ENCODE data around the gene LRRC56. TPM values are rescaled to one million over a fixed set of nuclear protein-coding genes. Genes with fewer than 3 reads are reported as not detected.
A peak's percentile ranks its signal among the peaks of the same experiment; 100 is the strongest.

LRRC56 gene
- total and polyA plus RNA-seq, 2 donors (not counting 1 experiment from before 2014, with no cell fraction given) = 11.8 to 15.8 TPM

DNA sequence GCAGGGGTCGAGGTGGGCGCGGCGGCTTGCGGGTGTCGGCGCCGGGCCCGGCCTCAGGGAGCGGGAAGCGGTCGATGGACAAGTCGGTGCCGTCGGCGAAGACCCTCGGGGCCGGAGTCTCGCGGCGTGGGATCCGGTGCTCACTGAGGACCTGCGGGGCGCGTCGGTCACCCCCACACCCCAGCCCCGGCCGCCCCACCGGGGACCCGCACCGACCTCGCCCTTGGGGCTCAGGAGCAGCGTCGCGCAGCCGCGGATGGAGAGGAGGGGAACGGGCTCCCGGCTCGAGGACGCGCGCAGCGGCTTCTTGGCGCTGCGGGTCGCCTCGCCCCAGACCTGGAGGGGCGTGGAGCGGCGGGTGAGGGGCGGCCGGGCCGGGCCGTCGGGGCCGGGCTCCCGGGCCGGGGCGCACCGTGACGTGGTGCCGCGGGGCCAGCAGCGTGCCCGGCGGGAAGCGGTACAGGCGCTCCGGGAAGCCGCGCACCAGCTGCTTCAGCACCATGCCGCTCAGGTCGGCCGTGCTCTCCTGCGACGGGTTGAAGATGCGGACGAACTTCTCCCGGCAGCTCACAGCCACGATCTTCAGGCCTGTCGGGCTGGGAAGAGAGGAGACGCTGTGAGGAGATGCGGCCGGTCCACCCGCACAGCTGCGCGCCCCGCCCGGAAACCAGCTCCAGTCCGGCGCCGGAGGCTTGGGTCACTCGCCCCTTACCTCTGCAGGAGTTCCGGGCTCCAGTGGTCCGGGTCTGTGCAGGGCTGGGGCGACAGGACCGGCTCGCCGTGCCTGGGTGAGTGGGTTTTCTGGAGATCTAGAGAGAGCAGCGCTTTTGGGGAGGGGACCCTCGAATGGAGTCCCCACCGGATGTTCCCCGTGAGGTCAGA, 18.7 kb downstream of the LRRC56 start:
- Histone ChIP-seq H3K4me1 (ENCODE audit: control insufficient read depth in 2 of 2, insufficient read depth in 2 of 2, low read length in 2 of 2) (peaks cover 17 to 29% of the 10 kb centered on the region in 2 donors), H3K79me2 (ENCODE audit: control insufficient read depth, insufficient read depth, low read length) (no peaks in the 10 kb centered on the region), H2AFZ (ENCODE audit: insufficient read depth, low read depth, low read length, poor library complexity, severe bottlenecking) (peak overlapping the region; percentile 62), H4K20me1 (ENCODE audit: control insufficient read depth, insufficient read depth, low read length, poor library complexity, severe bottlenecking) (peaks cover 11% of the 10 kb centered on the region), H3K4me2 (replicated peaks; ENCODE audit: low read depth, low read length, poor library complexity, severe bottlenecking) (peak overlapping the region; percentile 96), H3K27ac (ENCODE audit: low read length in 2 of 2) (no peak overlapping the region), H3K4me3 (ENCODE audit: control extremely low read depth in 1 of 5, extremely low read depth in 1 of 5, insufficient read depth in 1 of 5, low read depth in 2 of 5, low read length in 4 of 5) (peak overlapping the region in 3 of 5 experiments; percentile 48 to 62 (median 56)), H3K36me3 (replicated peaks in 1 of 2; ENCODE audit: control extremely low read depth in 1 of 2, control insufficient read depth in 1 of 2, extremely low read depth in 1 of 2, insufficient read depth in 2 of 2, low read length in 1 of 2) (no peaks in the 10 kb centered on the region), H3K27me3 (replicated peaks in 1 of 4; ENCODE audit: control extremely low read depth in 1 of 4, control insufficient read depth in 3 of 4, insufficient read depth in 4 of 4, low read length in 3 of 4) (peaks cover 0 to 12% (median 3%) of the 10 kb centered on the region in 4 experiments), H3K9ac (ENCODE audit: low read length) (peak overlapping the region; percentile 64), H3K9me3 (ENCODE audit: control extremely low read depth in 1 of 3, control insufficient read depth in 2 of 3, insufficient read depth in 1 of 3, low read length in 2 of 3) (no peaks in the 10 kb centered on the region)
- intact Hi-C loops (cut with micrococcal nuclease) = loop anchor here (1.0 kb wide), 2 partner anchors 167 to 172 kb away; no protein-coding TSS in a partner anchor
- DNase-seq = peak; percentile 62
- WGBS (ENCODE audit: insufficient coverage) = 3% methylated on average over 100 of the region's 104 CpGs
- ChIA-PET POLR2A (interaction anchor here (0.6 to 2.4 kb wide), 5 partner anchors 20 to 1077 kb away, joined by 3 to 18 read pairs (median 5); partner anchors contain the start of genes HRAS and PHRF1), CTCF (interaction anchor here (0.5 to 5.1 kb wide), 9 partner anchors 11 to 209 kb away, joined by 3 to 52 read pairs (median 6); partner anchors contain the start of genes IRF7 and SCT)
- no peak for ATAC-seq (ENCODE audit: low read depth)
- Mint-ChIP-seq H3K4me1 (peaks cover 18% of the 10 kb centered on the region), H3K9me3 (ENCODE audit: insufficient read depth) (no peaks in the 10 kb centered on the region), H3K27me3 (no peaks in the 10 kb centered on the region), H3K4me3 (peak overlapping the region; percentile 64), H3K27ac (peak overlapping the region; percentile 32)
- TF ChIP-seq EZH2 (IDR thresholded peaks at IDR 0.05; ENCODE audit: borderline replicate concordance, insufficient read depth, low read depth, low read length, poor library complexity, severe bottlenecking) = no peak
- TF ChIP-seq, protein P1, sequence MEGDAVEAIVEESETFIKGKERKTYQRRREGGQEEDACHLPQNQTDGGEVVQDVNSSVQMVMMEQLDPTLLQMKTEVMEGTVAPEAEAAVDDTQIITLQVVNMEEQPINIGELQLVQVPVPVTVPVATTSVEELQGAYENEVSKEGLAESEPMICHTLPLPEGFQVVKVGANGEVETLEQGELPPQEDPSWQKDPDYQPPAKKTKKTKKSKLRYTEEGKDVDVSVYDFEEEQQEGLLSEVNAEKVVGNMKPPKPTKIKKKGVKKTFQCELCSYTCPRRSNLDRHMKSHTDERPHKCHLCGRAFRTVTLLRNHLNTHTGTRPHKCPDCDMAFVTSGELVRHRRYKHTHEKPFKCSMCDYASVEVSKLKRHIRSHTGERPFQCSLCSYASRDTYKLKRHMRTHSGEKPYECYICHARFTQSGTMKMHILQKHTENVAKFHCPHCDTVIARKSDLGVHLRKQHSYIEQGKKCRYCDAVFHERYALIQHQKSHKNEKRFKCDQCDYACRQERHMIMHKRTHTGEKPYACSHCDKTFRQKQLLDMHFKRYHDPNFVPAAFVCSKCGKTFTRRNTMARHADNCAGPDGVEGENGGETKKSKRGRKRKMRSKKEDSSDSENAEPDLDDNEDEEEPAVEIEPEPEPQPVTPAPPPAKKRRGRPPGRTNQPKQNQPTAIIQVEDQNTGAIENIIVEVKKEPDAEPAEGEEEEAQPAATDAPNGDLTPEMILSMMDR (IDR thresholded peaks at IDR 0.05) = no peak

Measured in B cell (primary cell).